Ovary (tissue), 9 donors: ENCODE data around the gene PALLD. TPM values are rescaled to one million over a fixed set of nuclear protein-coding genes. Genes with fewer than 3 reads are reported as not detected.

Experiments
- DNase-seq, 5 donors: peaks; one replicate each; pipeline ENCODE4 v3.0.0-alpha.2; 2019 to 2020
- H3K27ac ChIP-seq, 2 donors: fragments of 200-600 bp; one replicate each; pipeline versions ENCODE4 v1.5.1 to v1.8.0; 2019 to 2022
- H3K27me3 ChIP-seq: fragments of 200-600 bp; one replicate; pipeline ENCODE4 v1.8.0; 2022
- H3K36me3 ChIP-seq: fragments of 200-600 bp; sonication (generic); one replicate; pipeline ENCODE4 v1.5.1; 2019
- H3K4me1 ChIP-seq: one replicate; pipeline ENCODE4 v1.8.1; 2013; ENCODE audit warnings: mild to moderate bottlenecking, moderate library complexity; ENCODE audit not compliant: insufficient read depth
- H3K4me3 ChIP-seq: fragments of 200-600 bp; sonication (generic); one replicate; pipeline ENCODE4 v1.5.1; 2017
- H3K9me3 ChIP-seq, 2 donors: fragments of 200-600 bp in 1 of 2; sonication (generic) in 1 of 2; one replicate each; pipeline versions ENCODE4 v1.5.1 to v1.8.1; 2013 to 2019; ENCODE audit warnings: mild to moderate bottlenecking in 1 of 2, moderate library complexity in 1 of 2
- CTCF ChIP-seq, 3 donors: fragments of 450-650 bp in 2 of 3; fragments of 200-600 bp in 1 of 3; IDR thresholded peaks; one replicate each; pipeline versions ENCODE4 v1.5.1 to v1.8.0; 2016 to 2022; ENCODE audit warnings: antibody characterized with exemption in 3 of 3, mild to moderate bottlenecking in 1 of 3
- EP300 ChIP-seq: sonication (generic); formaldehyde crosslinking; IDR thresholded peaks from one replicate; pipeline ENCODE4 v1.6.1; 2017; ENCODE audit warnings: antibody characterized with exemption
- POLR2A ChIP-seq: fragments of 450-650 bp; IDR thresholded peaks from one replicate; pipeline ENCODE4 v1.6.1; 2017; ENCODE audit warnings: antibody characterized with exemption, mild to moderate bottlenecking, moderate library complexity
- WGBS, 3 donors: extraction: QIAGEN DNeasy Blood & Tissue Kit in 1 of 3; methylation state at CpG; one replicate each; pipeline versions ENCODE4 v1.1.5 to v1.1.7; 2013 to 2017; 5-methylcytosine and 5-hydroxymethylcytosine counted together
- intact Hi-C, 4 donors: fragments of 100-400 bp; cut with DNase I; formaldehyde crosslinking; loops; one replicate each; pipeline versions ENCODE4 v1.11.0 to v1.15.1; 2022 to 2023
- polyA plus RNA-seq, 2 donors: library from polyadenylated mRNA; stranded (reverse); fragments of 200-250 nt in 1 of 2; fragments of 350-450 nt in 1 of 2; fragmentation: Illumina TruSeq in 1 of 2; extraction: RNeasy Lipid Tissue Mini Kit (QIAGEN cat#74804) in 1 of 2; gene quantifications; one replicate each; pipeline ENCODE4 v1.2.3, GENCODE V29; 2013 to 2014
- total RNA-seq, 7 donors: library from RNA; depleted of rRNA in 2 of 7; stranded (reverse); fragments of >200 nt in 2 of 7; fragmentation: NEBNext Ultra II Directional in 3 of 7; extraction: Animal tissue kit (Norgen Biotek cat#: 25700) in 3 of 7; gene quantifications; one replicate each; pipeline versions ENCODE4 v1.1.0 to v1.2.4, GENCODE V29; 2016 to 2023
- donor health status: DM: no; HTN: no; CAD: no; lungs with moderate emphysema.
- donor health status: DM: no; HTN: no; CAD: no.
- donor health status: Bipolar disorder and iron deficiency.
- donor health status: DM: yes; HTN: yes; CAD: no.
- donor health status: DM: no; HTN: no; CAD: no.
- donor health status: DM: yes; HTN: yes; CAD: no.

PALLD gene
- total and polyA plus RNA-seq, 9 donors: 96.8 to 605 (median 137) TPM

- 92 to 95% (median 95%) methylated on average over 5 of the region's 5 CpGs for WGBS, 3 donors
- intact Hi-C loops: no loop called here
- no peak overlapping the region for H3K4me3 ChIP-seq
- TF ChIP-seq POLR2A (no peak), CTCF (IDR thresholded peaks at IDR 0.05) (no peak), EP300 (no peak)
- no peaks in the 10 kb centered on the region for H3K36me3 ChIP-seq
- DNase-seq: no peak
- H3K4me1 ChIP-seq: no peaks in the 10 kb centered on the region
- no peaks in the 10 kb centered on the region for H3K27me3 ChIP-seq
- no peak overlapping the region for H3K27ac ChIP-seq
- no peaks in the 10 kb centered on the region for H3K9me3 ChIP-seq
Observed at GRCh38 chr4:168628251-168628650, 131.4 kb downstream of the PALLD start.

GRCh38 chr4:168629566-168629965, 132.7 kb downstream of the PALLD start:
- Histone ChIP-seq H3K4me3 (no peak overlapping the region), H3K9me3 (no peaks in the 10 kb centered on the region), H3K36me3 (no peaks in the 10 kb centered on the region), H3K4me1 (no peaks in the 10 kb centered on the region), H3K27me3 (no peaks in the 10 kb centered on the region), H3K27ac (no peak overlapping the region)
- intact Hi-C loops: no loop called here
- no peak for TF ChIP-seq POLR2A
- no peak for TF ChIP-seq EP300
- no peak for TF ChIP-seq CTCF (IDR thresholded peaks at IDR 0.05)
- WGBS, 3 donors: 91 to 94% (median 93%) methylated on average over 4 of the region's 4 CpGs
- DNase-seq: no peak

GRCh38 chr4:168630445-168631187, 133.8 kb downstream of the PALLD start:
- no peaks in the 10 kb centered on the region for H3K36me3 ChIP-seq
- H3K27ac ChIP-seq: peak overlapping the region in 1 of 2 donors; percentile 26
- H3K4me3 ChIP-seq: peak overlapping the region; percentile 63
- H3K27me3 ChIP-seq: no peaks in the 10 kb centered on the region
- H3K9me3 ChIP-seq: no peaks in the 10 kb centered on the region
- DNase-seq: no peak
- intact Hi-C loops: no loop called here
- WGBS, 3 donors: 62 to 71% (median 66%) methylated on average over 12 of the region's 12 CpGs
- TF ChIP-seq EP300: no peak
- no peak for TF ChIP-seq POLR2A
- TF ChIP-seq CTCF (IDR thresholded peaks at IDR 0.05): no peak
- peaks cover 1% of the 10 kb centered on the region for H3K4me1 ChIP-seq

GRCh38 chr4:168631241-168632162, 134.7 kb downstream of the PALLD start:
- 0 to 1% (median 0%) methylated on average over 53 to 55 of the region's 55 CpGs for WGBS, 3 donors
- Histone ChIP-seq H3K27ac (peak overlapping the region; percentile 26 to 58), H3K9me3 (no peaks in the 10 kb centered on the region), H3K36me3 (no peaks in the 10 kb centered on the region), H3K27me3 (no peaks in the 10 kb centered on the region), H3K4me1 (peaks cover 4% of the 10 kb centered on the region), H3K4me3 (peak overlapping the region; percentile 63)
- peak; percentile 63 to 78 (median 66) for DNase-seq
- no peak for TF ChIP-seq EP300
- TF ChIP-seq POLR2A: no peak
- TF ChIP-seq CTCF (IDR thresholded peaks at IDR 0.05): peak in 2 of 3 donors; percentile 9 to 28
- intact Hi-C loops: no loop called here
